Endothelial cell of umbilical vein (primary cell): ENCODE data around the gene DAP.

ENCODE experiments used
- FOS ChIP-seq: IDR thresholded peaks from 2 replicates; pipeline ENCODE4 v1.6.1; 2011; ENCODE audit warnings: mild to moderate bottlenecking, low read length, moderate library complexity, borderline replicate concordance; ENCODE audit not compliant: insufficient read depth
- POLR2A ChIP-seq: IDR thresholded peaks from 2 replicates; pipeline ENCODE4 v1.6.1; 2012; ENCODE audit warnings: low read depth, mild to moderate bottlenecking, control low read depth, low read length

DNA sequence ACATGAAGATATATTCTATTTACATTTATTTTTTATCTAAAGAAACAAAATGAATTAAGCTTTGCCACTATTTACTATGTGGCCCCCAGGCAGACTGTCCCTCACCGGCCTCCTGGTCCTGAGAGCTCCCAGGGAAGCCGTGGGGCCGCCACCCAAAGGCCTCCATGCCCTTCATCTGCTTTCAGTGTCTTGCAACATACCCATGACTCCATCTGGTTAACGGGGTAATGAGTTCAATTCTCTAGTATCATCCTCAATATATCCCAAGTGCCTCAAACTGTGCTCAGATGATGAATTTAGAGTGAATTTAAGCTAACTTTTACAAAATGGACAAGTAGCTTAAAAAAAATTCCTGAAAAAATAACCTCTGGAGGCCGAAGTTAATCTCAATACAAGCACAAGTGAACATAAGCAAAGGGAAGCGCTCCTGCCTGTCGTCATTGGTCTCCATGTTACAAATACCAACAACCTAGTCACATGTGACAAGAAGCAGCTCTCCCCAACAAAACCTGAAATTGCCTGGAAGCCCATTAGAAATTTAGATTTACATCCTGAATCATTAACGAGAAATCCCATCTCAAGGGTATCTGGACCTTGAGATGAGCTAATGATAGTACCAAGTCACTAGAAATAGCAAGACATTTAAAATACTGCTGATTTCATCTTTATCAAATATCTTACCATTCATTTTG lies 26.1 kb downstream of the DAP start:
- no peak for TF ChIP-seq POLR2A
- no peak for TF ChIP-seq FOS
